Transverse colon (tissue), 4 donors: ENCODE data around the gene PITPNM1.

Experiments used
- EP300 ChIP-seq: sonication (generic); formaldehyde crosslinking; IDR thresholded peaks from one replicate; pipeline ENCODE4 v1.6.1; 2017; ENCODE audit warnings: antibody characterized with exemption, low read depth
- POLR2A ChIP-seq: fragments of 450-650 bp; IDR thresholded peaks from one replicate; pipeline ENCODE4 v1.6.1; 2016; ENCODE audit warnings: antibody characterized with exemption, mild to moderate bottlenecking, moderate library complexity
- POLR2AphosphoS5 ChIP-seq, 3 donors: sonication (generic); formaldehyde crosslinking; IDR thresholded peaks; one replicate each; pipeline ENCODE4 v1.6.1; 2016; ENCODE audit warnings: antibody characterized with exemption in 3 of 3
- TF ChIP-seq, protein P1 (sequence below), 5 experiments: fragments of 200-600 bp in 3 of 5; fragments of 450-650 bp in 2 of 5; sonication (generic) in 3 of 5; IDR thresholded peaks; 1 replicate in 2 of 5; 2 replicates in 3 of 5; pipeline ENCODE4 v1.5.1; 2016 to 2017; ENCODE audit warnings: antibody characterized with exemption in 5 of 5, inconsistent platforms in 3 of 5, mild to moderate bottlenecking in 2 of 5, moderate library complexity in 1 of 5

DNA sequence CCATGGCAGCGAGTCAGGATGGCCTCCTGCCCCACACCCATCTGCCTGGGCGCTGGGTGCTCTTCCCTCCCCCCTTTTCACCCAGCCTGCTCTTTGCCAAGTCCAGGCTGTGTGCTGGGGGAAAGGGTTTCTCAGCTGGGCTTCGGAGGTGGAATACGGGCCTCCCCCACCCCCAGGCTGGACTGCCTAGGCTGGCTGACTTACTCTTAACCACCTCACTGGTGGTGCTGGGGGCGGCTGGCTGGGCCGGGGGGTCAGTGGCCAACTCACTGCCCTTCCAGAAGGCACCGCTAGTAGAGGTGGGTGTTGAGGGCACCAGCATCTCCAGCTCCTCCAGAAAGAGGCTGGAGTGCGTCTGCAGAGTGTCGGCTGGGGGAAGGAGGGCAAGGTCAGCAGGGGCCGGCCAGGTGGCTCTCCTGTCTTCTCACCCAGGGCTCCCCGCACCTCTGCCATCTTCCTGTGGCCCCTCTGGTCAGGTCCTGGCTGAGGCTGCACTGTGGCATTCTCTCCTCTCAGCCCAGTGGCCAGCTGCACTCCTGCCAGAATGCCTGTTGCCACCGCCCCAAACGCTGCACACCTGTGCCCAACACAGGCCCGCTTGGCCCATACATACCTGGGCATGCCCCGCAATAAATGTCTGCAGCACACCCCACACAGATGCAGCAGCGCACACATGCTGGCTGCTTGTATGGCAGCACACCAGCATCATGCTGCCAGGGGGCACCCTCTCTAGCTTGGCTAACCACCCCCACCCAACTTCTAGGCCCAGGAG, 9.7 kb downstream of the PITPNM1 start:
- TF ChIP-seq, protein P1, sequence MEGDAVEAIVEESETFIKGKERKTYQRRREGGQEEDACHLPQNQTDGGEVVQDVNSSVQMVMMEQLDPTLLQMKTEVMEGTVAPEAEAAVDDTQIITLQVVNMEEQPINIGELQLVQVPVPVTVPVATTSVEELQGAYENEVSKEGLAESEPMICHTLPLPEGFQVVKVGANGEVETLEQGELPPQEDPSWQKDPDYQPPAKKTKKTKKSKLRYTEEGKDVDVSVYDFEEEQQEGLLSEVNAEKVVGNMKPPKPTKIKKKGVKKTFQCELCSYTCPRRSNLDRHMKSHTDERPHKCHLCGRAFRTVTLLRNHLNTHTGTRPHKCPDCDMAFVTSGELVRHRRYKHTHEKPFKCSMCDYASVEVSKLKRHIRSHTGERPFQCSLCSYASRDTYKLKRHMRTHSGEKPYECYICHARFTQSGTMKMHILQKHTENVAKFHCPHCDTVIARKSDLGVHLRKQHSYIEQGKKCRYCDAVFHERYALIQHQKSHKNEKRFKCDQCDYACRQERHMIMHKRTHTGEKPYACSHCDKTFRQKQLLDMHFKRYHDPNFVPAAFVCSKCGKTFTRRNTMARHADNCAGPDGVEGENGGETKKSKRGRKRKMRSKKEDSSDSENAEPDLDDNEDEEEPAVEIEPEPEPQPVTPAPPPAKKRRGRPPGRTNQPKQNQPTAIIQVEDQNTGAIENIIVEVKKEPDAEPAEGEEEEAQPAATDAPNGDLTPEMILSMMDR (IDR thresholded peaks at IDR 0.05), result no peak
- no peak for TF ChIP-seq POLR2AphosphoS5 (IDR thresholded peaks at IDR 0.05)
- no peak for TF ChIP-seq POLR2A
- no peak for TF ChIP-seq EP300
